GM23338 (cell line): ENCODE data around the gene RIMS4. TPM values are rescaled to one million over a fixed set of nuclear protein-coding genes. Genes with fewer than 3 reads are reported as not detected.

Source experiments
- ATAC-seq: fragments of 200-7000 bp; cut with Tn5 transposase; 3 replicates; pipeline ENCODE4 v1.9.1; 2020
- DNase-seq: peaks from one replicate; pipeline ENCODE4 v3.0.0-alpha.2; 2015; ENCODE audit warnings: low spot score
- H2AFZ ChIP-seq: fragments of 200-600 bp; sonication (generic); 2 replicates; pipeline ENCODE4 v1.8.0; 2016; ENCODE audit warnings: antibody characterized with exemption, mild to moderate bottlenecking, moderate library complexity
- H3F3A ChIP-seq: fragments of 200-600 bp; sonication (generic); replicated peaks from 2 replicates; pipeline ENCODE4 v1.8.0; 2017; ENCODE audit warnings: antibody characterized with exemption, mixed run types, low read depth
- H3K27ac ChIP-seq: fragments of 200-600 bp; sonication (generic); 2 replicates; pipeline ENCODE4 v1.6.1; 2016; ENCODE audit warnings: low read depth
- H3K27me3 ChIP-seq: fragments of 200-600 bp; sonication (generic); 2 replicates; pipeline ENCODE4 v1.8.0; 2016; ENCODE audit warnings: mild to moderate bottlenecking, mixed run types, moderate library complexity; ENCODE audit not compliant: insufficient read depth
- H3K36me3 ChIP-seq: fragments of 200-600 bp; sonication (generic); 2 replicates; pipeline ENCODE4 v1.8.0; 2016; ENCODE audit warnings: mild to moderate bottlenecking; ENCODE audit not compliant: insufficient read depth
- H3K4me1 ChIP-seq: fragments of 200-600 bp; sonication (generic); 2 replicates; pipeline ENCODE4 v1.8.0; 2016; ENCODE audit warnings: mild to moderate bottlenecking, moderate library complexity; ENCODE audit not compliant: insufficient read depth
- H3K4me2 ChIP-seq: fragments of 200-600 bp; sonication (generic); 2 replicates; pipeline ENCODE4 v1.7.1; 2017; ENCODE audit warnings: mixed run types
- H3K4me3 ChIP-seq: fragments of 200-600 bp; sonication (generic); 2 replicates; pipeline ENCODE4 v1.6.1; 2016; ENCODE audit warnings: mixed run types
- H3K79me2 ChIP-seq: fragments of 200-600 bp; sonication (generic); replicated peaks from 2 replicates; pipeline ENCODE4 v1.8.0; 2017; ENCODE audit warnings: mild to moderate bottlenecking; ENCODE audit not compliant: insufficient read depth
- H3K9me2 ChIP-seq: fragments of 200-600 bp; sonication (generic); 2 replicates; pipeline ENCODE4 v1.8.0; 2017; ENCODE audit not compliant: insufficient read depth
- H4K20me1 ChIP-seq: fragments of 200-600 bp; sonication (generic); replicated peaks from 2 replicates; pipeline ENCODE4 v1.8.0; 2017; ENCODE audit warnings: mild to moderate bottlenecking; ENCODE audit not compliant: insufficient read depth
- H3K27ac Mint-ChIP-seq: 2 replicates; pipeline ENCODE4 v1.8.0; 2020; ENCODE audit warnings: inconsistent platforms, mild to moderate bottlenecking, moderate library complexity, mixed read lengths
- H3K27me3 Mint-ChIP-seq: 3 replicates; pipeline ENCODE4 v1.8.0; 2022; ENCODE audit warnings: low read depth, mild to moderate bottlenecking, moderate library complexity, mixed read lengths, inconsistent platforms; ENCODE audit not compliant: insufficient read depth, poor library complexity
- H3K36me3 Mint-ChIP-seq: 3 replicates; pipeline ENCODE4 v1.8.0; 2021; ENCODE audit warnings: low read depth, mild to moderate bottlenecking, inconsistent platforms, moderate library complexity, mixed read lengths
- H3K4me1 Mint-ChIP-seq: 3 replicates; pipeline ENCODE4 v1.8.0; 2020; ENCODE audit warnings: mild to moderate bottlenecking, inconsistent platforms, mixed read lengths
- H3K4me3 Mint-ChIP-seq: 3 replicates; pipeline ENCODE4 v1.8.0; 2021; ENCODE audit warnings: moderate library complexity, mild to moderate bottlenecking, inconsistent platforms, mixed read lengths
- H3K9me3 Mint-ChIP-seq: 3 replicates; pipeline ENCODE4 v1.8.0; 2020; ENCODE audit warnings: moderate library complexity, mild to moderate bottlenecking, inconsistent platforms, mixed read lengths
- CREB1 ChIP-seq: fragments of 250-450 bp; sonication (Bioruptor Pico); IDR thresholded peaks from 2 replicates; pipeline ENCODE4 v1.5.0; 2020; ENCODE audit warnings: low read depth, mild to moderate bottlenecking, moderate library complexity
- CTCF ChIP-seq, 2 experiments: fragments of 200-600 bp in 1 of 2; sonication (generic) in 1 of 2; conservative IDR thresholded peaks; 2 replicates each; pipeline versions ENCODE4 v1.5.1 to v1.6.1; 2016 to 2017; ENCODE audit warnings: antibody characterized with exemption in 2 of 2, low read depth in 2 of 2, mild to moderate bottlenecking in 2 of 2, moderate library complexity in 1 of 2
- EZH2phosphoT487 ChIP-seq: fragments of 200-600 bp; sonication (generic); IDR thresholded peaks from one replicate; pipeline ENCODE4 v1.8.1; 2018; ENCODE audit warnings: antibody characterized with exemption; ENCODE audit not compliant: unreplicated experiment
- NANOG ChIP-seq: IDR thresholded peaks from 2 replicates; pipeline ENCODE4 v1.6.1; 2016; ENCODE audit warnings: antibody characterized with exemption, borderline replicate concordance
- POLR2AphosphoS5 ChIP-seq: IDR thresholded peaks from 2 replicates; pipeline ENCODE4 v1.6.1; 2016; ENCODE audit warnings: antibody characterized with exemption, low read depth
- REST ChIP-seq: IDR thresholded peaks from one replicate; pipeline ENCODE4 v1.6.1; 2018; ENCODE audit warnings: antibody characterized with exemption; ENCODE audit not compliant: unreplicated experiment
- STAT1 ChIP-seq: IDR thresholded peaks from one replicate; pipeline ENCODE4 v1.6.1; 2016; ENCODE audit warnings: antibody characterized with exemption; ENCODE audit not compliant: unreplicated experiment
- ZNF114 ChIP-seq: fragments of 250-450 bp; sonication (Bioruptor Pico); IDR thresholded peaks from 2 replicates; pipeline ENCODE4 v1.5.0; 2020; ENCODE audit warnings: mild to moderate bottlenecking, moderate library complexity
- ZNF331 ChIP-seq: fragments of 250-450 bp; sonication (Bioruptor Pico); IDR thresholded peaks from 2 replicates; pipeline ENCODE4 v1.5.0; 2020; ENCODE audit warnings: low read depth, mild to moderate bottlenecking, moderate library complexity
- ZNF462 ChIP-seq: fragments of 250-450 bp; sonication (Bioruptor Pico); IDR thresholded peaks from 2 replicates; pipeline ENCODE4 v1.5.0; 2020; ENCODE audit warnings: mild to moderate bottlenecking, moderate library complexity
- polyA plus RNA-seq: library from polyadenylated mRNA; unstranded; fragments of >200 nt; fragmentation: Nextera tagmentation; extraction: Ambion mirVana; gene quantifications from 2 replicates; pipeline ENCODE4 v1.2.1, GENCODE V29; 2016
- total RNA-seq: library from RNA; depleted of rRNA; stranded (reverse); fragments of >200 nt; shearing (Covaris generic); gene quantifications from 2 replicates; pipeline ENCODE4 v1.2.3, GENCODE V29; 2014

Gene RIMS4
- total and polyA plus RNA-seq, 2 experiments from 2014 or later = 3.5 to 39.7 TPM

DNA sequence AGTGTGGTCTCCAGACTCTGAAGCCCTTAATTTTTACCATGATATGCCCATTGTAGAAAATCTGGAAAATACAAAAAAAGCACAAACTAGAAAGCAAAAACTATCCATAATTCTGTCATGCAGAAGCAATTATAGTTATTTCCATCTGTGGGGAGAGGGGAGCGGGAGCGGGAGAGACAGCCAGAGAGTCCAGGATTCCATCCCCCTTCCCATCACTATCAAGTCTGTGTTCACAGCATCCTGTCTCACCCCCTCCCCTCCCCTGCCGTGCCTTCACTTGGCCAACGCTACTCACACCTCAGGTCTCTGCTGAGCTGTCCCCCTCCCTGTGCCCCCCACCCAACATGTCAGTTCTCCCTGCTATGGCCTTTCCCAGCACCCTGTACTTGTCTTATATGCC lies 14.5 kb downstream of the RIMS4 start:
- H4K20me1 ChIP-seq = no peaks in the 10 kb centered on the region; the same call in 1 of the 2 replicates
- H3K4me3 Mint-ChIP-seq = no peak overlapping the region
- no peak overlapping the region for H3K27ac ChIP-seq
- no peaks in the 10 kb centered on the region for H3F3A ChIP-seq
- no peak overlapping the region for H3K27ac Mint-ChIP-seq
- no peaks in the 10 kb centered on the region for H3K9me2 ChIP-seq
- H3K36me3 ChIP-seq = no peaks in the 10 kb centered on the region
- H2AFZ ChIP-seq = no peak overlapping the region
- H3K27me3 ChIP-seq = no peaks in the 10 kb centered on the region
- H3K9me3 Mint-ChIP-seq = no peaks in the 10 kb centered on the region
- no peak overlapping the region for H3K4me3 ChIP-seq
- H3K4me2 ChIP-seq = no peak overlapping the region
- no peak for DNase-seq
- TF ChIP-seq ZNF331 (CRISPR knock-in tag) = no peak
- no peak for TF ChIP-seq ZNF114 (CRISPR knock-in tag)
- TF ChIP-seq ZNF462 (CRISPR knock-in tag) = no peak
- TF ChIP-seq POLR2AphosphoS5 = no peak
- TF ChIP-seq STAT1 = no peak
- TF ChIP-seq REST = no peak
- TF ChIP-seq CTCF (conservative IDR thresholded peaks at IDR 0.05; ENCODE audit: low read depth in 2 of 2) = no peak
- no peak for TF ChIP-seq EZH2phosphoT487
- no peak for TF ChIP-seq NANOG
- no peak for TF ChIP-seq CREB1 (CRISPR knock-in tag)
- H3K4me1 ChIP-seq = peaks cover 9% of the 10 kb centered on the region
- 0 out of 2 replicates have a peak, but pooled peaks cover 14% of the 10 kb centered on the region for H3K79me2 ChIP-seq
- no peaks in the 10 kb centered on the region for H3K36me3 Mint-ChIP-seq
- ATAC-seq = no peak
- peaks cover 39% of the 10 kb centered on the region for H3K4me1 Mint-ChIP-seq
- H3K27me3 Mint-ChIP-seq = peaks cover 5% of the 10 kb centered on the region
